ENCODE measurements around the gene CCL17.

CCL17 gene

DNA sequence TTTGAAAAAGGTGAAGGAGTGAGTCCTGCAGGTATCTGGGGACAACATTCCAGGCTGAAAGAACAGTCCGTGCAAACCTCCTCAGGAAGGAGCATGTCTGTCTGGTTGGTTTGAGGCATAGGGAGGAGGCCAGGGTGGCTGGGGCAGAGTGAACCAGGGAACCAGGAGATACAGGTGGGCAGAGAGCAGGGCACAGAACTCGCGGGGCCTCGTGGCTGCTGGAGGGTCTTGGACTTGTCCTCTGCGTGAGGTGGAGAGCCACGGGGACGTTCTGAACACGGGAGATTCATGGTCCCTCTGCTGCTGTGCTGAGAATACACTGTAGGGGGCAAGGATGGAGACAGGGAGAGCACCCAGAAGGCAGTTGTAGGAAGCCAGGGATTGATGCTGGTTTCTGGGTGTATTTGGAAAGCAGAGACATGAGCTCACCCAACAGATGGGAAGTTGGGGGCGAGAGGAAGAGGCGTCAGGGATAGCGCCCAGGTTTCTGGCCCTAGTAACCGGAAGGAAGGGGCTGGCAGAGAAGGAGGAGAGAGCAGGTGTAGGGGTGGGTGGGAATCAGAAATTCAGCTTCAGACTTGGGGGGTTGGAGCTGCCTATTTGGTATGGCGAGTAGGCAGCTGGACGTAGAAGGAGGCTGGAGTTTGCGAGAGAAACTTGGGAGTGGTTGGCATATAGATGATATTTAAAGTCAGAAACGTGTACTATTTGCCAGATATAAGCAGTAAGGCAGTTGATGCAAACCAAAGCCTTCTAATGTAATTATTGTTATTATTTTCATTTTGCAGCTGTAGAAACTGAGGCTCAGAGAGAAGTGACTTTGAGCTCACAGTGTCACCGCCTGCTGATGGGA is at the start of gene CCL17:
TSS of gene CCL17 (plus strand) at position 803 of the 853 bp plus-strand sequence. CDS start 9,166 bp downstream, outside the sequence.
- Histone ChIP-seq H3K9ac (ENCODE audit: low read length) (no peak within 1 kb of the TSS), H3K4me3 (ENCODE audit: low read length) (no peak within 1 kb of the TSS), H3K4me1 (ENCODE audit: control insufficient read depth, insufficient read depth, low read length) (no peaks in the 10 kb centered on the region), H3K9me3 (ENCODE audit: control insufficient read depth, low read length) (no peaks in the 10 kb centered on the region), H3K36me3 (ENCODE audit: control insufficient read depth, insufficient read depth, low read length) (no peaks in the 10 kb centered on the region), H3K27me3 (ENCODE audit: control insufficient read depth, insufficient read depth, low read length) (no peaks in the 10 kb centered on the region)

DNA sequence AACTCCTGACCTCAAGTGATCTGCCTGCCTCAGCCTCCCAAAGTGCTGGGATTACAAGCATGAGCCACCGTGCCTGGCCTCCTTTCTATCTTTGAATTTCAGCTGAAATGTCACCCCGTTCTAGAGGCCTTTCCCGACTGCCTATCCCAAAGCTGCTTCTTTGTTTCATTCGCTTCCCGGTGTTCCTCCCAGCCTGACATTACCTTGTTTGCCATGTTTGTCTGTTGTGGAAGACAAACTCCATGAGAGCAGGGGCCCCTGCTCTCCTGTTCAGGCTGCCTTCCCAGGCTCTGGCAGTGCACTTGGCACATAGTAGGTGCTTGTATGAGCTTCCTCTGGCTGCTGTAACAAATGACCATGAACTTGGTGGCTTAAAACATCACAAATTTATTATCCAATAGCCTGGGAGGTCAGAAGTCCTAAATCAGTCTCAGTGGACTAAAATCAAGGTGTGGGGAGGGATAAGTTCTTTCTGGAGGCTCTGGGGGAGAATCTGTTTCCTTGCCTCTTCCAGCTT is 48.6 kb upstream of the CCL17 start:
- Histone ChIP-seq H3K36me3 (ENCODE audit: control insufficient read depth, insufficient read depth, low read length) (no peaks in the 10 kb centered on the region), H3K4me1 (ENCODE audit: control insufficient read depth, insufficient read depth, low read length) (no peaks in the 10 kb centered on the region), H3K4me3 (ENCODE audit: low read length) (no peak overlapping the region), H3K9me3 (ENCODE audit: control insufficient read depth, low read length) (no peaks in the 10 kb centered on the region), H3K9ac (ENCODE audit: low read length) (no peak overlapping the region), H3K27me3 (ENCODE audit: control insufficient read depth, insufficient read depth, low read length) (no peaks in the 10 kb centered on the region)

DNA sequence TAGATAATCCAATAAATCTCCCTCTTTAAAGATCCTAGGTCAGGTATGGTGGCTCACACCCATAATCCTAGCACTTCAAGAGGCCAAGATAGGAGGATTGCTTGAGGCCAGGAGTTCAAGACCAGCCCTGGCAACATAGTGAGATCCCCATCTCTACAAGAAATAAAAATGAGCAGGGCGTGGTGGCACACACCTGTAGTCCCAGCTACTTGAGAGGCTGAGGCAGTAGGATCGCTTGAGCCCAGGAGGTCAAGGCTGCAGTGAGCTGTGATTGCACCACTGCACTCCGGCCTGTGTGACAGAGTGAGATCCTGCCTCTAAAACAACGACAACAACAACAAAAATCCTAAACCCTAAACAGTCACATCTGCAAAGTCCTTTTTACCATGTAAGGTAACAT is 48.0 kb upstream of the CCL17 start:
- Histone ChIP-seq H3K9me3 (ENCODE audit: control insufficient read depth, low read length) (no peaks in the 10 kb centered on the region), H3K4me3 (ENCODE audit: low read length) (no peak overlapping the region), H3K27me3 (ENCODE audit: control insufficient read depth, insufficient read depth, low read length) (no peaks in the 10 kb centered on the region), H3K4me1 (ENCODE audit: control insufficient read depth, insufficient read depth, low read length) (no peaks in the 10 kb centered on the region), H3K36me3 (ENCODE audit: control insufficient read depth, insufficient read depth, low read length) (no peaks in the 10 kb centered on the region), H3K9ac (ENCODE audit: low read length) (no peak overlapping the region)

DNA sequence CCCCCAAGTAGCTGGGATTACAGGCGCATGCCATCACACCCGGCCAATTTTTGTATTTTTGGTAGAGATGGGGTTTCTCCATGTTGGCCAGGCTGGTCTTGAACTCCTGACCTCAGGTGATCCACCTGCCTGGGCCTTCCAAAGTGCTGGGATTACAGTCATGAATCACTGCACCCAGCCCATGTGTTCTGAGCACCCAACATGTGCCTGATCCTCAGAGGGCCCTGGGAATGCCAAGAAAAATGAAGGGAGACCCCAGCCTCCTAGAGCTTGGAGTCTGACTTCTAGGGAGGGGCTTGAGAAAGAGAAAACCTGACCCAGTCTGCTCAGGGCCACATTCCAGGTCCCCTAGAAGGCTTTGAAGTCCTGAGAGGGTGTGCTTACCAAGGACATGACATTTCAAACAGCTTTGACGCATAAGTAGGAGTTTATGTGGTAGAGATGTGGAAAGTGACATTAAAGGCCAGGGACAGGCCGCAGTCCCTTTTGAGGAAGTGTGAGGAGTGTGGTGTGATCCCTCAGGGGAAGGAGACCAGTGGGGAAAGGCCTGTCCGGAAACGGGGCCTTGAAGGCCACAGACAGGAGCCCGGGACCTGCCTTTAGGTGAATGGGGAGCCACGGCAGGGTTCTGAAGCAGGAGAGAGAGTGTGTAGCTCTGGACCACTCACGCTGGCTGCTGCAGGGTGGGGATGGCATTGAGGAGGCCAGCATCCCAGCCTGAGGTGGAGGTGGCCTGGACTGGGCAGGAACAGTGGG is 47.1 kb upstream of the CCL17 start:
- no peak overlapping the region for H3K4me3 ChIP-seq (ENCODE audit: low read length)

DNA sequence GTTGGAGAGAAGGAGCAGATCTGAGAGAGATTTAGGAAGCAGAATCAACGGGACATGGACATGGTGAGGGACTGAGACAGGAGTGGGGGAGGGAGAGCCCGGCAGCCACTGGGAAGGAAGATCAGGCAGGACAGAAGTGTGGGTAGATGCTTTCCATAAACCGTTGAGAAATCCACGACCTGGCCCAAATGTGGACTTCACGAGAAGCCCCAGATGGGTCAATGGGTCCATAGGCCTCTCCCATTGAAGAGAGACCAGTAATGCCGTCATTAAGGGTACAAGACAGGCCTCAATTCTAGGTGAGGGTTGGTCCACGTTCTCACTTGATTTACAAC is 46.5 kb upstream of the CCL17 start:
- Histone ChIP-seq H3K9ac (ENCODE audit: low read length) (no peak overlapping the region), H3K36me3 (ENCODE audit: control insufficient read depth, insufficient read depth, low read length) (no peaks in the 10 kb centered on the region)

More for the DNA sequence above, 47.1 kb upstream of the CCL17 start:
- Histone ChIP-seq H3K27me3 (ENCODE audit: control insufficient read depth, insufficient read depth, low read length) (no peaks in the 10 kb centered on the region), H3K9ac (ENCODE audit: low read length) (no peak overlapping the region), H3K36me3 (ENCODE audit: control insufficient read depth, insufficient read depth, low read length) (no peaks in the 10 kb centered on the region), H3K4me1 (ENCODE audit: control insufficient read depth, insufficient read depth, low read length) (no peaks in the 10 kb centered on the region), H3K9me3 (ENCODE audit: control insufficient read depth, low read length) (no peaks in the 10 kb centered on the region)

DNA sequence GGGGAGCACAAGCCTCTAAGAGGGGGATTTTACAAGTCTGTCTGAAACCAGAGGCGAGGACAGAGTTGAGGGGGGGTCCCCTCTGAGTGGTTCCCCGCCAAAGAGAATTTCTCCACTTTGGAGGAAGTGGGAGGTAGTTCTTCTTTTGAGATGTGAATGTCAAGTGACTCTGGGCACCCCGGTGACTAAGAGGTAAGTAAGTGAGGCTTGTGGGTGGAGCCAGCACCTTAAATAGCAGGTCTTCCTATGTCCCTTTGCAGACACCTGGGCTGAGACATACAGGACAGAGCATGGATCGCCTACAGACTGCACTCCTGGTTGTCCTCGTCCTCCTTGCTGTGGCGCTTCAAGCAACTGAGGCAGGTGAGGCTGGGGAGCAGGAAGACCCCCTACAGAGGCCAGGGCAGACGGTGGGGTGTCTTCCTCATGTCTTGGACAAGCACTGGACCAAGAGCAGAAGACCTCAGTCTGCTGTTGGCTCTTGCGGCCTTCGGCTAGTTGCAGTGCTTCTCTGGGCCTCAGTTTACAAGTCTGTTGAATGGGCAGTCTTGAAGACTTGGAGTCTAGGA is 46.0 kb upstream of the CCL17 start, which contains the start of gene CCL22:
TSS of gene CCL22 (plus strand) at position 257 of the 569 bp plus-strand sequence. CDS start at position 291, 34 bp downstream.
- Histone ChIP-seq H3K9me3 (ENCODE audit: control insufficient read depth, low read length) (no peaks in the 10 kb centered on the region), H3K27me3 (ENCODE audit: control insufficient read depth, insufficient read depth, low read length) (peaks cover 3% of the 10 kb centered on the region), H3K4me3 (ENCODE audit: low read length) (no peak within 1 kb of the TSS), H3K9ac (ENCODE audit: low read length) (no peak within 1 kb of the TSS), H3K36me3 (ENCODE audit: control insufficient read depth, insufficient read depth, low read length) (no peaks in the 10 kb centered on the region), H3K4me1 (ENCODE audit: control insufficient read depth, insufficient read depth, low read length) (no peaks in the 10 kb centered on the region)

More for the DNA sequence above, 46.5 kb upstream of the CCL17 start:
- Histone ChIP-seq H3K4me1 (ENCODE audit: control insufficient read depth, insufficient read depth, low read length) (no peaks in the 10 kb centered on the region), H3K27me3 (ENCODE audit: control insufficient read depth, insufficient read depth, low read length) (no peaks in the 10 kb centered on the region), H3K4me3 (ENCODE audit: low read length) (no peak overlapping the region), H3K9me3 (ENCODE audit: control insufficient read depth, low read length) (no peaks in the 10 kb centered on the region)

DNA sequence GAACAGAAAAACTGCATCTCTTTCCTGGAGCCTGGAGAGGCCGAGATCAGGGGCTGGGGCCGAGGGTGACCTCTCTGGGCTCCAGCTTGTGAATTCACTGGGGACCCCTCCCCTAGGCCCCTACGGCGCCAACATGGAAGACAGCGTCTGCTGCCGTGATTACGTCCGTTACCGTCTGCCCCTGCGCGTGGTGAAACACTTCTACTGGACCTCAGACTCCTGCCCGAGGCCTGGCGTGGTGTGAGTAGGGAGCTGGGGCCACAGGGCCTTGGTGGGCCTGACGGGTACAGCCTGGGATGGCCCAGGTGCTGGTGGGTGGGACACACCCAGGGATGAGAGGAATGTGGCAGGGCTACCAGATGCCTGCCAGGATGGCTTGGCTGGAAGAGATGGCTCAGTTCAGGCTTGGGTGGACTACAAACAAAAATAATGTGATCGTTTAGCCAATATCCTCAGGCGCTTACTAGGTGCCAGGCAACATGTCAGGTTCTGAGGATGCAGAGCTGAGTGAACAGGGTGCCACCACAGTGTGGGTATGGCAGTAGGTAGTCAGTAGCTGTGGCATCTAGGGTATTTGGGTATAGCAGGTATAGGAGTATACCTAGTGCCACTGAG is 44.1 kb upstream of the CCL17 start:
- H3K9me3 ChIP-seq (ENCODE audit: control insufficient read depth, low read length), result no peaks in the 10 kb centered on the region
- H3K9ac ChIP-seq (ENCODE audit: low read length), result no peak overlapping the region
- peaks cover 5% of the 10 kb centered on the region for H3K27me3 ChIP-seq (ENCODE audit: control insufficient read depth, insufficient read depth, low read length)
- no peaks in the 10 kb centered on the region for H3K4me1 ChIP-seq (ENCODE audit: control insufficient read depth, insufficient read depth, low read length)
- H3K4me3 ChIP-seq (ENCODE audit: low read length), result no peak overlapping the region
- H3K36me3 ChIP-seq (ENCODE audit: control insufficient read depth, insufficient read depth, low read length), result no peaks in the 10 kb centered on the region

DNA sequence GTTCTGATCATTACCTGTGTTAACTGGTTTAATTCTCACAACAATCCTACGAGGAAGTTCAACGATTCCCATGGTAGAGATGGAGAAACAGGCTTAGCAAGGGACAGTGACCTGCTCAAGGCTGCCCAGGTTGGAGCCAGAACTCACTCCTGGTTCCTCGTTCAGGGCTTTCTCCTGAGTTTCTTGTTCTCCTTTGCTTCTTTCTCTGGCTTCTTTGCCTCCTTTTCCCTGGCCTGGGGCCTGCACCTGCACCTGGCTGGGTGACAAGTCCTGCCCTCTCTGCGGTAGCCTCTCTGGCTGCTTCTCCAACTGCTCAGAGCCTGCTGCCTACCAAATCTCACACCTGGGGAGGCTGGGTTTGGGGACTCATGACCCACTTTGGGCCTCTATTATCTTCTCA is 43.2 kb upstream of the CCL17 start:
- H3K9ac ChIP-seq (ENCODE audit: low read length), result no peak overlapping the region
- H3K9me3 ChIP-seq (ENCODE audit: control insufficient read depth, low read length), result no peaks in the 10 kb centered on the region
- H3K4me3 ChIP-seq (ENCODE audit: low read length), result no peak overlapping the region
- H3K36me3 ChIP-seq (ENCODE audit: control insufficient read depth, insufficient read depth, low read length), result no peaks in the 10 kb centered on the region
- no peaks in the 10 kb centered on the region for H3K4me1 ChIP-seq (ENCODE audit: control insufficient read depth, insufficient read depth, low read length)
- peaks cover 5% of the 10 kb centered on the region for H3K27me3 ChIP-seq (ENCODE audit: control insufficient read depth, insufficient read depth, low read length)

DNA sequence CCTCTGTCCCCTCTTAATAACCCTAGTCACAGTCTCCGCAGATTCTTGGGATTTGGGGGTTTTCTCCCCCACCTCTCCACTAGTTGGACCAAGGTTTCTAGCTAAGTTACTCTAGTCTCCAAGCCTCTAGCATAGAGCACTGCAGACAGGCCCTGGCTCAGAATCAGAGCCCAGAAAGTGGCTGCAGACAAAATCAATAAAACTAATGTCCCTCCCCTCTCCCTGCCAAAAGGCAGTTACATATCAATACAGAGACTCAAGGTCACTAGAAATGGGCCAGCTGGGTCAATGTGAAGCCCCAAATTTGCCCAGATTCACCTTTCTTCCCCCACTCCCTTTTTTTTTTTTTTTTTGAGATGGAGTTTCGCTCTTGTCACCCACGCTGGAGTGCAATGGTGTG is 40.4 kb upstream of the CCL17 start:
- Histone ChIP-seq H3K27me3 (ENCODE audit: control insufficient read depth, insufficient read depth, low read length) (peaks cover 5% of the 10 kb centered on the region), H3K4me1 (ENCODE audit: control insufficient read depth, insufficient read depth, low read length) (no peaks in the 10 kb centered on the region), H3K4me3 (ENCODE audit: low read length) (no peak overlapping the region), H3K9me3 (ENCODE audit: control insufficient read depth, low read length) (no peaks in the 10 kb centered on the region), H3K9ac (ENCODE audit: low read length) (no peak overlapping the region), H3K36me3 (ENCODE audit: control insufficient read depth, insufficient read depth, low read length) (no peaks in the 10 kb centered on the region)

DNA sequence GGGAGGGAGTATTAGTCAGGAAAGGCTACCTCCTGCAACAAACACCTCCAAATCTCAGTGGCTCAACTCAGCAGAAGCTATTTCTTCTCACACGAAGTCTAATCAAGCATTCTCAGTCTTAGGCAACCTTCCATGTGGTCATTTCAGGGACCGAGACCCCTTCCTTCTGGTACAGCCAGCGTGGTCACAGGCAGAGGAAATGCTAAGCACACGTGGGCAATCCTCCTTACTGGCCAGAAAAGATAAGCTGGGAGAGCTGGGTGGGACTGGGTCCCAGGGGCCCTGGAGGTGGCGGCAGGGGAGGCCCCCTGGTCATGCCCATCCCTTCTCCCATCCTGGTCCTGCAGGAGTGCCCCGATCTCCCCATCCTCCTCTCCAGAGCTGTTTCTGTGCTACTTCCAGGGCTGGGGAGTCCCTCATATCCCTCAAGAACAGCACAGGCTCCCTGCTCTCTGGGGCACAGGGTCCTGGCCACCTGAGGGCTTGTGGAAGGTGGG is 38.0 kb upstream of the CCL17 start:
- no peaks in the 10 kb centered on the region for H3K4me1 ChIP-seq (ENCODE audit: control insufficient read depth, insufficient read depth, low read length)
- no peaks in the 10 kb centered on the region for H3K9me3 ChIP-seq (ENCODE audit: control insufficient read depth, low read length)
- peaks cover 5% of the 10 kb centered on the region for H3K27me3 ChIP-seq (ENCODE audit: control insufficient read depth, insufficient read depth, low read length)

DNA sequence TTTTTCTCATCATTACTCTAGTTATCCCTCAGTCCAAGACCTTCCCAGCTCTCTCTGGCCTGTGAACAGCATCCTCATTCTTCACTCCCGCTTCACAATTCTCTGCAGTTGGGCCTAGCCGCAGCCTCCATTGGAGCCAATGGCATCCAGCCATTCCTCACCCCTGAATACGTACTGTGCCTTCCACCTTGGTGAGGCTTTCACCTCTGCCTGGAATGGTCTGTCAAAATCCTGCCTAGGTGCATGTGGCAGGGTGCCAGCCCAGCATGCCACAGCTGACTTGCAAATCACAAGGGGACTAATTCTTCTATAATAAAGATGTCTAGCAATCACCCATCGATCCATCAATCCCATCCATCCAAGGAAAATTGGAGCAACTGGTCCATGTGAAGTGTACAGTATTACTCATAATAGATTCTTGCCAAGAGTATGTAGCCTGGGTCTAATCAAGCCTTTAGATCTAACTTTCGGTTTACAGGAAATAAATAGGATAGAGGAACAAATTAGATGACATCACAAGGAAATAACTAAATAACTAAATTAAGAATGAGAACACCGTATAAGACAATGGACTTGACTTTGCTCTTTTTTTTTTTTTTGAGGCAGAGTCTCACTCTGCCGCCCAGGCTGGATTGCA is 37.3 kb upstream of the CCL17 start:
- H3K4me3 ChIP-seq (ENCODE audit: low read length), result no peak overlapping the region
- H3K36me3 ChIP-seq (ENCODE audit: control insufficient read depth, insufficient read depth, low read length), result no peaks in the 10 kb centered on the region
- H3K4me1 ChIP-seq (ENCODE audit: control insufficient read depth, insufficient read depth, low read length), result peaks cover 6% of the 10 kb centered on the region
- no peaks in the 10 kb centered on the region for H3K9me3 ChIP-seq (ENCODE audit: control insufficient read depth, low read length)
- H3K9ac ChIP-seq (ENCODE audit: low read length), result no peak overlapping the region
- peaks cover 5% of the 10 kb centered on the region for H3K27me3 ChIP-seq (ENCODE audit: control insufficient read depth, insufficient read depth, low read length)

More for the DNA sequence above, 38.0 kb upstream of the CCL17 start:
- Histone ChIP-seq H3K4me3 (ENCODE audit: low read length) (no peak overlapping the region), H3K9ac (ENCODE audit: low read length) (no peak overlapping the region), H3K36me3 (ENCODE audit: control insufficient read depth, insufficient read depth, low read length) (no peaks in the 10 kb centered on the region)

All from mucosa of stomach (tissue), 1 donor.